GM19239 (cell line): ENCODE results near the gene TMPRSS5.
"Not testable (repeated sequence)": the region's sequence is repeated elsewhere in the genome, so short reads cannot be mapped to it uniquely, and the experiment has no call there.

Experiments used
- DNase-seq: peaks from one replicate; pipeline ENCODE4 v3.0.0; 2011; ENCODE audit warnings: low spot score; ENCODE audit not compliant: insufficient read length
- FAIRE-seq: peaks from 2 replicates; lab custom pipeline; 2011; peaks lifted over from hg19 to GRCh38; lab: Jason Lieb, UNC

TMPRSS5 gene

DNA sequence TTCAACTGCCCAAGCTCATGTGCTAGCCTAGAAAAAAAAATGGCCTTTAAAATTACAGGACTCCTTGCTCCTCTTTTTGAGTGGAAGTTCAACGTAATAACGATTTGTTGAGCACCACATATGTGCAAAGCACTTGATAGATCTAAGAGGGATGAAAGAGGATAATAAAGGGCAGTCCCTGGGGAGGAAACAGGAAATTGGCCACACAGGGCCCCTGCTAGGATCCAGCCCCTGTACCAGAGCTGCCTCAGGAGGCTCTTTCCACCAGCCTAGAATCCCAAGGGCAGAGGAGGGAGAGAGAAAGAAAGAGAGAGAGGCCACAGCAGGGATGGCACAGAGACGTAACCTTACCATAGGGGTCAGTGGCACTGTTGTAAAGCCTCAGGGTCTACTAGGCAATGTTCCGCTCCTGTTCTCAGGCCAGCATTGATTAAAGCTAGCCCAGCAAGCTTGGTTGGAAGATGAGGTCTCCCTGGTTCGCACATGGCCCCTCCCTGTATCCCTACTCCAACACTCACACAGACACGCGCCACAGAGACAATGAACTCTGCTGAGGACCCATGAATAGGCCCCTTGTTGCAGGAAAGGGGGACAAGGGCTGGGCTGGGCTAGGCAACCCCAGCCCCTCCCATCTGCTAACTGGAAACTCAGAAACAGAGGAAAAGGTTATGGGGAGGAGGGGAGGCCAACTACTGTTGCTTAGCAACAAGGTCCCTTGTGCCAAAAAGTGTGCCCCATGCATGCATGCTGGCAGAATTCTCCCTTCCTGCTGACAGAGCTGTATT lies at the start of gene TMPRSS5:
TMPRSS5 (minus strand) TSS at position 438 of the 785 bp plus-strand sequence; CDS start at position 354, 84 bp downstream.
- no peak for FAIRE-seq
- no peak for DNase-seq

DNA sequence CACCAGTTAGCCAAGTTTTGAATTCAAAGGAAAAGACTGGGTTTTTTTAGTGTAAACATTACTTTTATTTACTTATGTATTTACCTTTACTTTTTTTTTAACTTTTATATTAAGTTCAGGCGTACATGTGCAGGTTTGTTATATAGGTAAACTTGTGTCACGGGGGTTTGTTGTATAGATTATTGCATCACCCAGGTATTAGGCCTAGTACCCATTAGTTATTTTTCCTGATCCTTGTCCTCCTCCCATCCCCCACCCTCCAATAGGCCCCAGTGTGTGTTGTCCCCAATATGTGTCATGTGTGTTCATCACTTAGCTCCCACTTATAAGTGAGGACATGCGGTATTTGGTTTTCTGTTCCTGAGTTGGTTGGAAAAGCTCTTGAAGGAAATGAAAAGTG lies 46.8 kb upstream of the TMPRSS5 start:
- DNase-seq, result no peak
- no peak for FAIRE-seq

DNA sequence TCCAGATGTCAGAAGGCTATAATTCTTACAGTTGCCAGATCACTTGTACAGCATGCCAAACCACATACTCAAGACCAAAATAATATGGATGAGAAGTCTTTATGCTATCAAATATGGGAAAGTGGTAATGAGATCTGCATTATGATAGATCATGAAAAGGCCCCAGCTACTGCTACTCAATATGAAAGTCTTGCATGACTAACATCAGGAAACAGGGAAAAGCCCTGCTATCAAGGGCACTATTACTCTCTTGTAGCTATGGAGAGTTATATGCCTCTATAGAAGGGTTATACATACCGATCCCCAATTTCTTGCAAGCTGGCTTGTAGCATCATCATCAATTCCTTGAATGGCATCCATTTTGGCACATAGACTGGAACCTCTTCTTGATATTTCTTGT lies 30.2 kb upstream of the TMPRSS5 start:
- DNase-seq (no peak), FAIRE-seq (no peak)

GRCh38 chr11:113732092-113732491 lies 26.0 kb upstream of the TMPRSS5 start:
- no peak for FAIRE-seq

DNA sequence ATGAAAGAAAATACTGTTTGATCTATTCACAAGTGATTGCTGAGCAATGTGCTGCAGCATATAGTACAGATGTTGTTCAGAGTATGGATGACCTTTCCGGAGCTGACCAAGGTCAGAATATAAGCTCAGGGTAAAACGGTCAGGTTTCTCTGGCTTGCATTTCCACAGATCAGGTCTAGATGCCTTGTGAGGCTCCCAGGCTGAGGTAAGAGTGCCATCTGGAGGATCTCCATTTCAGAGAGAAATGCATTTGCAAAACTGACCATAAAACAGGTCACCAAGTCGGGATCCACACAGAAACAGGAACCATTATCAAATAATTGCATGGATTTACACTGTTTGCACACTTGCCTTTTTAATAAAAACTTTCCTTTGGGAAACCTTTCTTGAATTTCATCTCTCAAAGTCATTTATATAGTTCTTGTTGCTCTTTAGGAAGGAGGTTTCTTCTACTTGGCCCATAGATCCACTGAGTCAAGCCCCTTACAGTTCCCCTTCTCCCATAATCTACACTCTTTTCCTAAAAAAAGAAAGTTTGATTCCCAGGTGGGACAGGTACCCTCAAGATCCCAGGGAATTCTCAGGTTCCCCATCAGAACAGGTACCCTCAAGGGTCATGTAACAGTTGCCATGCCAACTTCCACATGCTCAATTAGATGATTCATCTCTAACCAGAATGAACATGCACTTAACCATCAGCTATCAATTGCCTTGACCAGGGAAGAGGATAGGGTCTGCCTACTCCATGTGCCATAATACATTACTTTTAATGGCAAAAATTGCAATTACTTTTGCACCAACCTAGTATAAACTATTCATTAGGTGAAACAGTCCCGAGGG lies 25.0 kb upstream of the TMPRSS5 start:
- no peak for FAIRE-seq
- no peak for DNase-seq

More at GRCh38 chr11:113732092-113732491, 26.0 kb upstream of the TMPRSS5 start:
- no peak for DNase-seq

DNA sequence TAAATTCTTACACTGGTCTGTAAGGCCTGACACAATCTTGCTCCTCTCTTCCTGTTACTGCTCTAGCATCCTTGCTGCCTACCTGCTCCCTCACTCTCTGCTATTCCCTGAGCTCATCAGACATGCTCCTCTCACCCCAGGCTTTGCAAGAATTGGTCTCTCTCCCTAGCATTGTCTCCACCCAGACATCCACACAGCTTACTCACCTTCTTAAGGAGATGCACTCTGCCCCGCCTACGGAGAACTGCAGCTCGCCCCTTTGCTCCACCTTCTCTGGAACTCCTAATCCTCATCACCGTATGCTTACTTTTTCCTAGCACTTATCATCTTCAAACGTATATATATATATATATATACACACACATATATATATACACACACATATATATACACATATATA lies 23.3 kb upstream of the TMPRSS5 start:
- DNase-seq (no peak), FAIRE-seq (no peak)

DNA sequence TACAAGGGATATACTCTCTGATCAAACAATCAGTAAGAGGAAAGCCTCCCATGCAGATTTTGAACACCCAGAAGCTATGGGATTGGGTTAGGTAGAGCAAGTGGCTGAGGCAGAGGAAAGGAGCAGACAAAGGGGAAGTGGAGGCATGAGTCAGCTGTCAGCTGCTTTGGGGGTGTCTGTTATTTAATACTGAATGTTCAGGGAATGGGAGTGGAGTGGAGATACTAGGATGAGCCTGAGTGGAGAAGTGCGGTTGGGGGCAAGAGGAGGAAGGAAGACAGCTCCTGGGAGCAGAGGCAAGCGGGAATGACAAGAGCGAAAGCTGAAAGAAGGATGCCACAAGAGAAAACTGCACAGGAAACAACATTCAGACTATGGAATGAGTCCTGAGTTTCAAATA lies 22.7 kb upstream of the TMPRSS5 start:
- no peak for DNase-seq
- FAIRE-seq, result no peak

DNA sequence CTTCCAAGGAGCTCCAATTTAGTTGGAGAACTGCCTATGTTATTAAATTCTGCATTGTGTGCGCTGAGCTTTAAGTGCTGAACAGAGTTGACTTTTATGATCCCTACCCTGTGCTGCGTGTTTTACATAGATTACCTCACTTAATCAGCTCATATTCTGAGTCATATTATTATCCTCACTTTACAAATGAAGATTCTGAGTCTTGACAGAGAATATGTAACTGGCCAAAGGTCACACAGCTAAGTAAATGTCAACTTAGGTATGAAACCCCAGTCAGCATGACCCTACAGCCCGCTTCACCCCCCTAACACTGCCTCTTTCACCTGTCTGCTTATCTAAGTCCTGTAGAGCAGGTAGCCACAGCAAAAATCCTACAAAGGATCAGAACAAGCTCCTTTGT lies 19.8 kb upstream of the TMPRSS5 start:
- DNase-seq, result no peak
- no peak for FAIRE-seq

DNA sequence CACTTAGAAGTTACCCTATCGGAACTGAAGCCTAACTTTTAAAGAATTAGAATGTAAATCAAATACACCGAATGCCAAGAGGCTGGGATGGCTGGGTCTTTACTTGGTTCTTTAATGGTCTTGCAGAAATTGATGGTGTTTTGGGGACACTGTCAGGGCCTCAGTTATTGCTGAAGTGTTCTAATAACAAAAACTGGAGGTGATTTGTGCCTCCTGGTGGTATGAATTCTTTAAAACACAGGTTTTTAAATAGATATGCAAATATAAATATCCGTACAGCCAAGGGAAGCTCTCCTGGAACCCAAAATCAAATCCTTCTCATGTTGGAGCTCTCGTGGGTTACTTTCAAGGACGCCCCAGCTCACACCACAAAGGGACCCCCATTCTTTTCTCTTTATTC lies 19.3 kb upstream of the TMPRSS5 start:
- no peak for FAIRE-seq

DNA sequence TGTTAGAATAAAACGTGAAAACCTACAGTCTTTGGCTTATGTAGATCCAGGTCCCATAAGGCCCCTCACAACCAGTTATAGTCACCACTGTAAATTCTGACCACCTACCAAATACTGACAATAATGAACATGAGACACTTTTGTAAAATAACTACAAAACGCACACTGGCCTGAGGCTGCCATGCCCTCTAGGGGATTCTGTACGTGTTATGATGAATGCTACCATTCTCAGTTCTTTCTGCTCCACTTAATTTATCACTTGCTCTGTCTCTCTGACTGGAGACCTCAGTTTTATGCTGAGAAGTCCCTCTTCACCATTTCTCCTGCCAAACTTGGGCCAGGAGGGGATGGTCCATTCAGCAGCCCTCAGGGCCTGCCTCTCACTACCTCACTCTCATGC lies 18.7 kb upstream of the TMPRSS5 start:
- DNase-seq, result no peak
- no peak for FAIRE-seq

More for the DNA sequence above, 19.3 kb upstream of the TMPRSS5 start:
- DNase-seq, result no peak

GRCh38 chr11:113723787-113724186 lies 17.7 kb upstream of the TMPRSS5 start:
- no peak for FAIRE-seq
- no peak for DNase-seq

DNA sequence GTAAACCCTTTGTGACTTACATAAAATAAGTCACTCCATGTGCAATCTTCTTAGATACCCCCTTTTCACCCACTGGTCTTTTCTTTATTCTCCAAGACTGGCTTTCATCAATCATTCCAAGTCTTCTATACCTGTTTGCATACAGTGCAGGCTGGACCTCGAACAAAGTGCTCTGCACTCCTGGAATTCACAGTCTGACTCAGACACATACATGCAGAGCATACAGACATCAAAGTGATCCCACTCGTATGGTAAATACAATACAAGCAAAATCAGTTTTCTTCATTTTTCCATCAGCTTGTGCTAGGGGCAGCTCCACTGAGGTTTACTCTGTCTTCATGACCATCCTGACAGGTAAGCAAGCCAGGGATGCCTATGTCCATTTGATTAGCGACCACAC lies 16.8 kb upstream of the TMPRSS5 start:
- no peak for FAIRE-seq
- no peak for DNase-seq

DNA sequence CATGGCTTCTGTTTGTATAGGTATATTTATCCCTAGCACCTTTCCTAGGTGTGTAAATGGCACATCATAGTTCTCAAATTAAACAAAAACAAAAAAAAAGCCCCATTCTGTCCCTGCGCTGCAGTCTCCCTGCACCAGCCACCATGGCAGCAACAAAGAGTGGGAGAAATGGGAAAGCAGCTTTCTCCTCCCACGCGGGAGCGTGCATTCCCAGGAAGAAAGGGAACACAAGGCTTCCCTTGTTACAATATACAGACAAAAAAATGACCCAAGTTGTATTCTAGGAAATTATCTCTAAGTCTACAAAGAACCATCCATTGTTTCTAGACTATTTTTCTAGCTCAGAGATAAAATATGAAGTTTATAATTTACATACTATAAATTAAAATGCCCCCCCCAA lies 16.1 kb upstream of the TMPRSS5 start:
- DNase-seq (no peak), FAIRE-seq (no peak)

- DNase-seq, result no peak
- FAIRE-seq, result no peak
Observed at GRCh38 chr11:113721462-113722066, 15.5 kb upstream of the TMPRSS5 start.

GRCh38 chr11:113720478-113720877 lies 14.4 kb upstream of the TMPRSS5 start:
- DNase-seq, FAIRE-seq: not testable (repeated sequence)

- FAIRE-seq (no peak), DNase-seq (no peak)
Observed at GRCh38 chr11:113715882-113716625, 9.9 kb upstream of the TMPRSS5 start.

DNA sequence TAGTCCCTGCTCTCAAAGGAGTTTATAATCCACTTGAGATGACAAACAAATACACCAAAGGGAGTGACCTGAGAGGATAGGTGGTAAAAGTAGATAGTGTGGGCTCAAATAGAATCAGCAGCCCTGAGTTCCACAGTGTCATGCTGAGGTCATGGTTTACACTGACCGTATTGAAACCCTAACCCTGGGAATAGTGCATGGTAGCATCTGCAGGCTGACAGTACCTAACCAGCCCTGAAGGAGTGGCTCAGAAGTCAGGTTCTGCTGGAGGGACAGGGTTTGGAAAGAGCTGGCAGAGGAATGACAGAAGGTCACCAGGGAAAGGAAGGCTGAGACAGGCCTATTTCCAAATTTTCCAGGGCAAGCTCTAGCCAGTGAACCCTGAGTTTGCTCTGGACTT lies 9.2 kb upstream of the TMPRSS5 start:
- DNase-seq (no peak), FAIRE-seq (no peak)

DNA sequence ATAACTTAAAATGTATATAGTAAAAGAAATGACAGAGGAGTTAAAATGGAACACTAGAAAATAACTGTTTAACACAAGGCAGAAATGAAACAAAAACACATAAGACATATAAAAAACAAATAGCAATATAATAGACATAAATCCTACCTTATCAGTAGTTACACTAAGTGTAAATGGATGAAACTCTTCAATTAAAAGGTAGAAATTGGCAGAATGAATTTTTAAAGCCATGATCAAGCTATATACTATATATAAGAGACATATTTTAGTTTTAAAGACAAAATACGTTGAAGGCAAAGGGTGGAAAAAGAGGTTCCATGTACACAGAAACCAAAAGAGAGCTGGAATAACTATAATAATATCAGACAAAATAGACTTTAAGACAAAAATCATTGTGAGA lies 4.9 kb upstream of the TMPRSS5 start:
- no peak for FAIRE-seq
- no peak for DNase-seq

GRCh38 chr11:113703551-113703950 lies 2.6 kb downstream of the TMPRSS5 start:
- FAIRE-seq, DNase-seq: not testable (repeated sequence)

DNA sequence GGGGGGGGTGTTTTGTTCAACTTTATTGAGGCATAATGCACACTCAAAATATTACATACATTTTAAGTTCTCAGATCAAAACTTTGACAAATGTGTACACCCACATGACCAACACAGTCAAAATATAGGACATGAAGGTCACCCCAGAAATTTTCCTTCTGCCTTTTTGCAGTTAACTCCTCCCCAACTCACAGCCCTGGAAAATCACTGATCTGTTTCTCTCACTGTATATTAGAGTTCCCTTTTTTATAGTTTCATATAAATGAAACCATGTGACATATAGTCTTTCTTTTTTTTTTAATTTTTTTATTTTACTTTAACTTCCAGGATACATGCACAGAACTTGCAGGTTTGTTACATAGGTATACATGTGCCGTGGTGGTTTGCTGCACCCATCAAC lies 4.6 kb downstream of the TMPRSS5 start:
- FAIRE-seq, result no peak
- DNase-seq, result no peak
